CD4-positive, alpha-beta T cell treated with Interleukin-17A for 1 hour (primary cell): ENCODE measurements around the gene SLC6A6.

ENCODE experiments used
- DNase-seq: peaks from one replicate; pipeline ENCODE4 v3.0.0-alpha.2; 2020

The SLC6A6 gene

DNA sequence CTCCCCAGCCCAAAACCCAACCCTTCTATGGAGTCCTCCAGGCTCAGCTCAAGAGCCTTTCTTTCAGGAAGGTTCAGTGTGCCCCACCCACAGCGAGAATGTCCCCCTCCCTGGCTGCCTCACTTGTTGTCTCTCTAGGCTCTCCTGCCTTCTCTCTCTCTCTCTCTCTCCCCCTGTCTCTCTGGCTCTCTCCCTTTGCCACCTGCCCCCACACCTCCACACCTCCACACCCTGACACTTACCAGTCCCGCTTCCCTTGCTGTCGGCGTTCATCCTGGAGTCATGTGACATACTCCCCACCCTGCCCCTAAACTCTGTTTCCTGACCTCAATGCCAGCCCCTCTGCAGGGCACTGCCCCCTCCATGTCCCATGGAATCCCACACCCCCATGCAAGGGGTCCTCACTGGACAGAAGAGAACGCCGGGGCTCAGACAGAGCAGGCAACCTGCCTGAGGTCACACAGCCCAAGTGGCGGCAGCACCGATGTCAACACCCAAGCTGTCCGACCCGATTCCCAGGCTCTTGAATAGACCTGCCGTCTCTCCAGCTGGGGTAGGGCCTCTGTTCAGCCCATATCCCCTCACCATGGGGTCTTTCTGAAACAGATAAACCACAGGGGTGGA lies 28.5 kb upstream of the SLC6A6 start:
- DNase-seq: no peak

DNA sequence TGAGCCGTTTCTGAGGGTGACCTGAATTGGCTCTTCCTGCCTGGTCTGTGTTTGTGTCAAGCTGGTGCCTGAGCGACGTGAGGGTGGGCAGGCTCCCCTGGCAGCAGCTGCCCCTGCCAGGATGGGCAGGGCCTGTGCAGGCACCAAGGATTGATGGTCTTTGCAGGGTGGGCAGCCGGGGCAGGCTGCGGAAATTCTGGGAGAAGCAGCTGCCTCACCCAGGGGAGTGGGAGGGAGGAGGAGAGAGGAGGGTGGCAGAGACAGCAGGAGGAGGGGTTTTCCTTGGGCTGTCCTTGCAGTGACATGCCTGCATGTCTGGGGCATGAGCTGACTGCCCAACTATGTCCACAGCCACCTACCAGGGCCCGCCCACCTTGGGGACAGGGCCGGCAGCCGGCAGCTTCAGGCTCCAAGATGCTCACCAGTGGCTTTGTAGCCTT lies 27.9 kb upstream of the SLC6A6 start:
- DNase-seq: no peak

DNA sequence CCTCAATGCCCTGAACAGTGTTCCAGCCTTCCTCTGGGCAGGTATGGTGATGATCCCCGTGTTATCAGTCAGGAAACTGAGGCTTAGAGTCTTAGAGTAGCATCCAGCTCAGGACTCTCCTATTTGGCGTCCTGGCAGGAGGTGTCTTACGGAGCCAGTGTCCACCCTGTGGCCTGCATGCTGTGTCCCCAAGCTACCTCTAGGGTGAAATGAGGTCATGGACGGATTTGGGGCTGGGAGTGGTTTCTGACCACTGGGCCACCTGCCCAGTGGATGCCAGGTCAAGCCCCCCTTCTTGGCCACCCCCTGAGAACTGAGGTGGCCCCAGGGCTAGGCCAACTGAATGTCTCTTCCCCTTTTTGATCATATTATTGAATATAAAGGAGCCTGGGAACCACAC lies 27.2 kb upstream of the SLC6A6 start:
- no peak for DNase-seq

DNA sequence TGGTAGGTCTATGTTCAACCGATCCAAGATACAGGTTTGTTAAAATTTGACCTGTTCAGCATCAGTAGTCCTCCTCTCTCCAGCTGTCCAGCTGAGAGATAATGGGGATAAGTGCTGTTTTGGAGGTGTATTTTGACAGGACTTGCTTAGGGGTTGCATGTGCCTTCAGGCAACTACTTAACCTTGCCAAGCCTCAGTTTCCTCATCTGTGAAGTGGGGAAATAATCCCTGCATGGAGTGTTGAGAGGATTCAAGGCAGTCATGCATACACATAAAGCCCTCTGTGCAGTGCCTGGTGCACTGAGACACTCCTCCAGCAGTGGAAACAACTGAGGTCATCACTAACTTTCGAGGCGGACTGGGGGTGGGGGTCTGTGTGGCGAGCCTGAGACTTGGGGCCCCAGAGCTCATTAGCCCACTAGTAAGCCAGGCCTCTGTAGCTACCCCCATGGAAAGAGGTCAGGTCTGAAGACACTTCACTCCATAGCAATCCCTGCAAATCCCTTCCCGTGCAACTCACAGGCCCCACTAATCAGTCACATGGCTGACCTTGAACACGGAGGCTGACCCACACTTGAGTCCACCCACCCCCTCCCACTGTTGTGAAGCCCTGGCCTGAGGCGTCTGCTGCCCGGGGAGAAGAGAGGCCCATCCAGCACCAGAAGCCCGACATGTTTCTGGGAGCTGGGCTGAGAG lies 25.9 kb upstream of the SLC6A6 start:
- no peak for DNase-seq

DNA sequence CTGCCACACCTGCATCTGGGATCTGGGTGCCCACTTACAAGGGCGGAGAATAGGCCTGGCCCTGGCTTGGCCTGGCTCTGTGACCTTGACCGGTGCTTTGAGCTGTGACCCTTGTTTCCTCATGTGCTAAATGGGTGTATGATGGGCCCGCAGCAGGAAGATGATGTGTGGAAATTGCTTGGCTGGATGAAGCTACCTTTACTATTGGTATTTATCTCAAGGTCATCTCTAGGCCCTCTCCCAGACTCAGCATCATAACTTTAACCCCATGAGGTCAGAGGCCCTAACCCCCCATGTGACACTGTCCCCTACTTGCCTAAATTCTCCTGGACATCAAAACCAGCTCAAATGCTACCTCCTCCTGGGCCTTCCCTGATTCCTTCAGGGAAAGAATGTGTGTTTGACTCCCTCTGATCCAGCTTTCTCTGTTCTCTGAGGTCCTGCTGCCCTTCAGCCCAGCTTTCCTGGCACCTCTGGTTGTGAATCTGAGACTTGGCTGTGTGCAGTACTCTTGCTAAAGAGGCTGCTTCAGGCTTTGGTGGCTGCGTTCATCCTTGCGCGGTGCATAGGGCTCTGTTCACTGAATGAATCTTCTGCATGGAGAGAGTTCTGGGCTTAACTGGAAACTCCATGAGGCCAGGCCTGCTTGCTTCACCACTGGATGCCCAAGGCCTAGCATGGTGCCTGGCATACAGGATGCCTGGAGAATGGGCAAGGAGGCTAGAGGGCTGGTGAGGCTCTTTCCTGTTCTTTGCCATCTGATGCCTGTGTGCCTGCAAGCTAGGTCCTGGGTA lies 25.2 kb upstream of the SLC6A6 start:
- DNase-seq: no peak

DNA sequence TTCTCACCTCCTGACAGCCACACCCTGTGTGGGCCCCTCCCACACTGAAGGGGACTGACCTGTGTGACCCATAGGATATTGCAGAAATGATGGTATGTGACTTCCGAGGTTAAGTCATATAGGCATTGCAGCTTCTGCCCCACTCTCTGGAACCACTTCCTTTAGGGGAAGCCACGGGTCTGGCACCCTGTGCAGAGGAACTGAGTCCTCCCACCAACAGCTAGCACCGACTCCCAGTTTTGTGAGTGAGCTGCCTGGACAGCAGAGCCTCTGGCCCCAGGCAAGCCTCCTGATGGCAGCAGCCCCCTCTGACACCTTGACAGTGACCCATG lies 24.6 kb upstream of the SLC6A6 start:
- peak; percentile 64 for DNase-seq

DNA sequence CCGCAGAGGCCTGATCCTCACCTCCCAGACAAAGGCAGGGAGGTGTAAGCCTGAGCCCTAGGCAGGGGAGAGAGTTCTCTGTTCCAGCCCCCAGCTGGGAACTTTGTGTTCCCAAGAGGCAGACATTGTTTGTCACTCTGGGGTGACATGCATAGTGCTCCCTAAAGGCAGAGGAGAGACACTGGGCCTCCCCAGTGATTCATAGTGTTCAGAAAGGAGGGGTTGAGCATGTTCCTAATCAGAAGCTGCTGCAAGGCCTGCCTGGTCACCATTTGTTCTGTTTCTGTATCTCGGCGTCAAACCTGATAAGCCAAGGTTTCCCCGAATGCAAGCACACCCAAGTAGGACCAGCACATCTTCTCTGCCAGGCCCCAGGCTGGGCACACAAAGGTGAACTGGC lies 24.0 kb upstream of the SLC6A6 start:
- no peak for DNase-seq

DNA sequence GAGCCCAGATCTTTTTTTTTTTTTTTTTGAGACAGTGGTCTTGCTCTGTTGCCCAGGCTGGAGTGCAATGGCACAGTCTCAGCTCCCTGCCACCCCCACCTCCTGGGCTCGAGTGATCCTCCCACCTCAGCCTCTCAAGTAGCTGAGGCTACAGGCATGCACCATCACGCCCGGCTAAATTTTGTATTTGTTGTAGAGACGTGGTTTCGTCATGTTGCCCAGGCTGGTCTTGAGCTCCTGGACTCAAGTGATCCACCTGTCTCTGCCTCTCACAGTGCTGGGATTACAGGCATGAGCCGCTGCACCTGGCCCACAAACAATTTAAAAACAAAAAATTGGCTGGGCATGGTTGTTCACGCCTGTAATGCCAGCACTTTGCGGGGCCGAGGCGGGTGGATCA lies 22.6 kb upstream of the SLC6A6 start:
- DNase-seq: no peak

DNA sequence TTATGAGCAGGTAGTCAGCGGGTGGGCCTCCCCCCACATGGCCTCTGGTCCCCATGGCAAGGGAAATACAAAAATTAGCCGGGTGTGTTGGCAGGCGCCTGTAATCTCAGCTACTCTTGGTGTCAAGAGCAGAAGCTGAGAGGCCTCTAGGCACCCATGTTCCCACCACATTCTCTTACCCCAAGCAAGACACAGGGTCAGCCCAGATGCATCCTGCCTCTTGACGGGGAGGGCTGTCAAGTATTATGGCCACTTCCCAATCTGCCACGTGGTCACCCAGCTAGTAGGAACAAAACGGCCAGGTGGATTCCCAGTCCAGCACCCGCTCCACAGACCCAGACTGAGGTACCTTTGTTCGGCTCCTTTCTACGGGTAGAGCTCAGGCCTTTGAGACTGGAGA lies 16.2 kb upstream of the SLC6A6 start:
- no peak for DNase-seq

DNA sequence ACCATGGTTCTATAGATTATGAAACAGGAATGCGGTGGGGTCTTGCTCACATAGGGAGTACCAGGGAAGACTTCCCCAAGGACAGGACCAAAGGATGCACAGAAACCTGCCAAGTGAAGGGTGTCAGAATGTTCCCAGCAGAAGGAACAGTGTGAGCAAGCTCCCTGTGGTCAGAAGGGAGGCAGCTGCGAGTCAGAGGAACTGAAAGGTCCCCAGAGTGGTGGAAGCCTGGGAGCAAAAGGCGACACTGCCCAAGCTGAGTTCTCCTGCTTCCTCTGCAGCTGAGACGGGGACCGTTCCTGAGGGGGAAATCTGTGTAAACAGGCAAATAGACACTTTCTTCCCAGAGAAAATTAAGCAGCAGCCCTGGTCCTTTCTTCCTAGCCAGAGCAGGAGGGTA lies 14.2 kb upstream of the SLC6A6 start:
- DNase-seq: no peak

DNA sequence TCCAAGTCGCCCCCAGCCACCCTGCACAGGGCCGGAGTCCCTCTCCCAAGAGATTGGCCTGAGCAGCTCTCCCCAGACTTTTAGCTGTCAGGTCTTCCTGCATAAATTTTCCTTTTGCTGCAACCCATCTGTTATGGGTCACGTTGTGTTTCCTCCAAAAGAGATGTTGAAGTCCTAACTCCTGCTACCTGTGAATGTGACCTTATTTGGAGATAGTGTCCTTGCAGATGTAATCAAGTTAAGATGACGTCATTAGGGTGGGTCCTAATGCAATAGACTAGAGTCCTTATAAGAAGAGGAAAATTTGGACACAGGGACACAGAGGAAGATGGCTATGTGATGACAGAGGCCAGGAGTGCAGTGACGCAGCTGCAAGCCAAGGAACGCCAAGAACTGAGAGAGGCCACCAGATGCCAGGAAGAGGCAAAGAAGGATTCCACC lies 13.2 kb upstream of the SLC6A6 start:
- DNase-seq: no peak

DNA sequence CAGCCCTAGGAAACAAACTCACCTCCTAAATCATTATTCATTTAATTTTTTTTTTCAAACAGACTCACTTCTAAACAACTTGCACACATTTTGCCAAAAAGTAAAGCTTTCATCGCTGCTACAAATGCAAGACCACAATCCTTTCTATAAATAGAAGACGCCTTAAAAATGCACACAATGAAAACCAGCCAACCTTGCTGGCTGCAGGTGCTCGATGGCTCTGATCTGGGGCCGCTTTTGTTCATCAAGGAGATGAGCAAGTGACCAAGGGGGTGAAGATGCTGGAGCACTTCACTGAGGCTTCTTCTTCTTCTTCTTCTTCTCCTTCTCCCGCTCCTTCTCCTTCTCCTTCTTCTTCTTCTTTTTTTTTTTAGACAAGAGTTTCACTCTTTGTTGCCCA lies 12.7 kb upstream of the SLC6A6 start:
- no peak for DNase-seq

DNA sequence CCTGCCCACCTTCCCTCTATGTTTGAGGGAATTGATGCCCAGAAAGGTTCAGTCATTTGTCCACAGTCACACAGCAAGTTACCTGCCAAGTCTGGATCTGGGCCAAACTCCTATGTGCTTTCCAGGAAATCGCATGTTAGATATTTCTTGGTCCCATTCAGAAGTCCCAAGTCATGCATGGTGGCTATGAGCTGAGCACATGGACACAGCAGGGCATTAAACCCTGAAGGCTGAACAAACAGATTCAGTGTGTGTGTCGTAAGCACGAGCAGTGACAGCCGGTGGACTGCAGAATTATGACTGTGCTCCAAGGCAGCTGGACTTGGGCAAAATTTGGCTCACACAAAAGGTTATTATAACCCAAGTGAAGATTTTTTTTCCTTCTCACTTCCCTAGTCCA lies 11.4 kb upstream of the SLC6A6 start:
- DNase-seq: no peak

DNA sequence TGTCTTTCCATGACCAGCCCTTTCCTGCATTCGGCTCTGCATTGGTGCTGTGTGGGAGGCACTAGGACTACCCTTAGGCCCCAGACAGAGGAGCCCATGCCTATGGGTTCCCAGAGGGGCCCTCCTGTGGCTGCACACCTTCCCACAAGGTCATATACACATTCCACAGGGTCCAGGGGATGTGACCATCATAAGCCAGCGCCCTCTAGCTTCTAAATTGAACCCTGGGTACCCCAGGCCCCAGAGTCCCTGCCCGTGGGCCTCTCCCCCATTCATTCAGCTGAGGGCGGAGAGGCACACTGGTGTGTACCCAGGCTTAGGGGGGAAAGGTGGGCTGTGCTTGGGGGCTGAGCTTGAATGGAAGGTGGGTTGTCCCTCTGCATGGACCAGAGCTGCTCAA lies 10.2 kb upstream of the SLC6A6 start:
- no peak for DNase-seq

DNA sequence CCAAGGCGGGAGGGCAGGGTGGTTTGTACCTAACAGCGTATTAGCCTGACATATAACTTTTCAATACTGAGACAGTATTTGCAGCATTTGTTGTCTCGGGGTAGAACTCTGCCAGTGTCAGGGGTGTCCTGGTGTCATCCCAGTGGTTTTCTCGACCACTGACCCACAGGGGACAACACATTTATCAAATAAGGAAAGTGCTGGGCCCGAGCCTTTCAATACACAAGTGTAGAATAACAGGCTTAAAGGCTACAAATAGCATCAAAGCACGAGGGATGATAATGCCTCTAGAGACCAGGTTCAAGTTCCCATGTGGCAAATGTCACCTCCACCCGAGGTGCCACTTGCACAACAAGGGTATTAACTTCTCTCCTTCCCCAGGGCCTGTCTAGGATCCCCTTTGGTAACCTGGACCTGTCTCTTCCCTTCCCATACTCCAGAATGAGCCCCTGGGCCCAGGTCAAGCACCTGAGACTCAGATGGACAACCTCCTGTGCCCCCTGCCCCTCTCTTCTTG lies 9.5 kb upstream of the SLC6A6 start:
- DNase-seq: no peak

DNA sequence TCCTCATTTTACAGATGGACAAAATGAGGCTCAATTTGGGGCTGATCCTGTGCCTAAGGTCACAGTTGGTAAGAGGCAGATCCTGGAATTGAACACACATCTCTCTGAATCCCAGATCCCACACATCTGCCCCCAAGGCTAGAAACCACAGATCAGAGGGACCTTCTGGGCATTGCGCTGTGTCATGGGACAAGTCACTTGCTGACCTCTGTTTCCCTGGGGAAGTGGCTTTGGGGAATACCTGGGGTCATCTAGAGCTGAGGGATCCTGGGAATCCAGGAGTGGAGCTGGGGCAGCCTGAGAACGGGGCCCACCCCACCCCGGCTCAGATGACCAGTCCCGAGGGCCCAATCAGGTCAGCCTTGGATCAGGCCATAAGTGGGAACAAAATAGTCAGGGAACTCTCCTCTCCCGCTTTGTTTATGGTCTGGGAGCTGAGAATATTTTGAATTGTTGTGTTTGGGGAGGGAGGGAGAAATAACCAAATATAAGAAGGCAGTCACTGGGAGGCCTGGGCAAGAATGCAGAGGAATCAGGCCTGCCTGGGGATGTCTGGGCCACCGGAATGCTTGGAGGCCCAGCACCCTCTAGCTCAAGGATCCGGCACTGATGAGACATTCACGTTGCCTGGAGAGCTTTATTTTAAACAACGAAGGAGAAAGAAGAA lies 8.8 kb upstream of the SLC6A6 start:
- no peak for DNase-seq

DNA sequence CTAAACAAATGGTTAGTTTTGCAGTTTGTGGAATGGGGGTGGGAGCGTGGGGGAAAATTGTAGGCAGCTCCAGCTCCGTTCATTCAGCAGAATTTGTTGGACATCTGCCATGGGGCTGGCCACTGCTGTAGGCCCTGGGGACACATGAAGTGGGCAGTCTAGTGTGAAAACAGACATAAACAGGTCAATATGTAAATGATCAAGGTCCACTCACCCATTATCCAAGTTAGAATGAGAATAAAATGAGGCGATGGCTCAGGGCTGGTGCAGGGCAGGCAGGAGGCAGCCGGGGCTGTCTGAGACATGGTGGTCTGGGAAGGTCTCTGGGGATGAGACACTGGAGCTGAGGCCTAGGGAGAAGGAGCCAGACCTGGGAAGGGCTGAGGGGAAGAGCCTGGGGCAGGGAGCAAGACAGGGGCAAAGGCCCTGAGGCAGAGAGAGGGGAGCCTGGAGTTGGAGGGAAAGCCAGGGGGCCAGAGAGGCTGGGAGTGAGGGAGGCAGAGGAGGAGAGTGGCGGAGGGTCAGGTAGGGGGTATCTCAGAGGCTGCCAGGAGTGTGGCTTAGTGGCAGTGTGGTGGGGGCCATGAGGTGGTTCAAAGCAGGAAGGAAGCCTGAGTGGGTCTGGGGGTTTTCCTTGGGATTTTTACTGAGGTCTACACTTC lies 6.2 kb upstream of the SLC6A6 start:
- DNase-seq: no peak

DNA sequence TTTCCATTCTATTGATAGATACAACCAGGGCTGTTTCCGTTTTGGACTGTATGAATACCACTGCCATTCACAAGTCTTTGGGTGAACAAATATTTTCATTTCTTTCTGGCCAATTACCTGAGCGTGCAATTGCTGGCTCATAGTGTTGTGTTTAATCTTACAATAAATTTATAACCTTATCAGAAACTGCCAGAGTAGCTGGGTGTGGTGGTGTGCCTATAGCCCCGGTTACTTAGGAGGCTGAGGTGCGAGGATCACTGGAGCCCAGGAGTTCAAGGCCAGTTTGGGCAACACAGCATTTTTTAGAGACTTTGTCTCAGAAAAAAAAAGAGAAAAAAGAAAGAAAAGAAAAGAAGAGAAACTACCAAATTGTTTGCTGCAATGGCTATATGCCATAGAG lies 5.4 kb upstream of the SLC6A6 start:
- no peak for DNase-seq

DNA sequence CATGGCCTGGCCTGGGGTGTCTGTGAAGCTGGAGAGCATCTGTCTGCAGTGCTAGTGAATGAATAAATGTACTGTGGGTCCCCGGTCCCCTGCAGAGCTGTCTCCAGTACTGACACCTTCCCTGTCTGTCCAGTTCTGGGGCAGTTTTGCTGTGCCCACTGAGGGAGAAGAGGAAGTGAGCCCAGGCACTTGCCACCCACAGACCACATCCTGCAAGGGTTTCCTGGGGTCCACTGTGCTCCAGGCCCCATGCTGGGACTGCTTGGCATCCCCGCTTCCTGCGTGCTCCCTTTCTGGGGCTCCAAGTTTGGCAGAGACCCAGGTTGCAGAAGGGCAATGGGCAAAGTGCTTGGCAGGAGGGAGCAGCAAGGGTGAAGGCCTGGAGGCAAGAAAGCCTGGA lies 4.9 kb upstream of the SLC6A6 start:
- DNase-seq: no peak

DNA sequence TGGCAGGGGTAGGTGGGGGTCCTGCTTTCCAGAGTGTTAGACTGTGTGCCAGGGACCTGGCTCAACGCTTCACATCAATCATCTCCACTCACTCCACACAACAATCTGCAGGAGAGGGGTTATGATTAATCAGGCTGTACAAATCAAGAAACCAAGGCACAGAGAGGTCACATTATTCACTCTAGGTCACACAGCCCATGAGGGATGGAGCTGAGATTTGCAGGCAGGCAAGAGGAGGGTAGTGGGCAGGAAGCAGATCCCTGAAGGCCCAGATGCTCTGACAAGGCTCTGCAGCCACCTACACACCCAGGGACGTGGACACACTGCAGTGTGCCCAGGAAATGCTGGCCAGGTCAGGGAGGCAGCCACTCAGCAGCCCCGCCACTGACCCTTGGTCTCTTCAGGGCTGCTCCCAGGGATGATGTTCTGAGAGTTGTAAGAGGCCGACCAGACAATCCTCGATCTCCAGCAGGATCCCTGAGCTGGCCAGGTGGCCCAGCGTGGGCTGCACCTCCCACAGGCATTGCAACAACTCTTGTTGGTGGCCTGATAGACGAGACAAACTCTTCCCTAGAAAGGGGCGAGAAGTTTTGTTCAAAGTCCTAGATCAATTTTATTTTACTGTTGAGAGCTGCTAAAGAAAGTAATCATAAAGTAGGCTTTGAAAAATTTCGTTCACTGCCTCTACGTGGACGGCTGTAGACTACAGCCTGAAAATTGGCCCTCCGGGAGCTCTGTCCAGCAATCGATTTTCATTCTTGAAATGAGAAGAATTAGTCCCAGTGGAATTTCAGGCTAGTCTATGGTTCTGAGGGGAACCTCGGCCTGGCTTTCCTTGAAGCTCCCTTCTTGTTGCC lies 4.2 kb upstream of the SLC6A6 start:
- no peak for DNase-seq

DNA sequence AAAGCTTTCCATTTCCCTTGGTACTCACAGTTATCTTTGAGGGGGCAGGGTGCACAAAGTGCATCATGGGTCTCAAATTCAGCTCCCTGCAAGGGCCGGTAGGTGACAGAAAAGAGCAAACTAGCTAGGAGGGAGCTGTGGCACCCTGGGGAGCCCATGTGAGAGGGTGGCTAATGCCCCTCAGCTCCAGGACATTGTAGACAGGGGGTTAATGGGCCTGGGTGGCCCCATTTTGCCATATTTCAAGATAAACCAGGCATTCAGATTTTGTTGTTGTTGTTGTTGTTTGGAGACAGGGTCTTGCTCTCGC lies 3.7 kb upstream of the SLC6A6 start:
- DNase-seq: no peak

DNA sequence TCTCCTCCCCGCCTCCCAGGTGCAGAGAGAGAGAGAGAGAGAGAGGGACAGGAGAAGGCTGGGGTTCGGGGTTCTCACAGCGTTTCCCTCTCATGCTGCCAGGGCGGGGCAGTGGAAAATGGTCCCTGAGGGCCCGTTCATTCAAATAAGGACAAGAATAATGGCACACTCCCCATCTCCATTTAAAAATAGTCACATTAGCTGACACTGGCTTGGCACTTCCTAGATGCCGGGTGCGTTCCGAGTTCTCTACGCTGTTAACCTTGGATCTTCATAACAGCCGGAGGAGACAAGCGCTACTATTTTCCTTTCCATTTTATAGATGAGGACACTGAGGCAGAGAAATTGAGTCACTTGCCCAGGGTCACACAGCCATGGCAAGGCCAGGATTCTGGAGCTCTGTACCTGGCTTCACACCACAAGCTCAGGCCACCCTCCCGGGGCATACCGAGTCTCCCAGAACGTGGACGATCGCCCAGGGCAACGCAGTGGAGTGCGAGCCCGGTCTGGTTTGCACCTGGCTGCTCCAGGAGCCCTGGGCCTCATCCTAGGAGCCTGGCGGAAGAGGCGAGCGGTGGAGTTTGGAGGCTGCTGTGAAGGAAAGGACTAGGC lies 608 bp upstream of the SLC6A6 start:
- no peak for DNase-seq
